HG03045 (cell line): ENCODE results near the gene ABI3BP.

Source experiments
- ATAC-seq: cut with Tn5 transposase; IDR thresholded peaks from one replicate; pipeline ENCODE4 v1.9.1; 2021; ENCODE audit warnings: mild to moderate bottlenecking, moderate library complexity; ENCODE audit not compliant: unreplicated experiment

ABI3BP gene

GRCh38 chr3:100982710-100983109 is 10.5 kb downstream of the ABI3BP start:
- ATAC-seq: no peak

GRCh38 chr3:100981164-100981911 is 11.9 kb downstream of the ABI3BP start:
- no peak for ATAC-seq

GRCh38 chr3:100978011-100978659 is 15.1 kb downstream of the ABI3BP start:
- no peak for ATAC-seq

- no peak for ATAC-seq
These were observed 16.6 kb downstream of the ABI3BP start for GRCh38 chr3:100976611-100977010.

- ATAC-seq: no peak
These were observed 17.5 kb downstream of the ABI3BP start for GRCh38 chr3:100975714-100976113.

GRCh38 chr3:100973594-100973993 is 19.6 kb downstream of the ABI3BP start:
- no peak for ATAC-seq

- no peak for ATAC-seq
These were observed 20.4 kb downstream of the ABI3BP start for GRCh38 chr3:100972867-100973266.

- ATAC-seq: no peak
These were observed 20.8 kb downstream of the ABI3BP start for GRCh38 chr3:100972301-100972844.

- ATAC-seq: no peak
These were observed 21.4 kb downstream of the ABI3BP start for GRCh38 chr3:100971798-100972197.

- ATAC-seq: no peak
These were observed 22.7 kb downstream of the ABI3BP start for GRCh38 chr3:100970477-100970990.

- ATAC-seq: no peak
These were observed 24.0 kb downstream of the ABI3BP start for GRCh38 chr3:100968932-100969906.

GRCh38 chr3:100966807-100967206 is 26.4 kb downstream of the ABI3BP start:
- ATAC-seq: no peak

- ATAC-seq: no peak
These were observed 27.2 kb downstream of the ABI3BP start for GRCh38 chr3:100966049-100966491.

GRCh38 chr3:100963041-100963440 is 30.2 kb downstream of the ABI3BP start:
- ATAC-seq: no peak

- ATAC-seq: no peak
These were observed 35.8 kb downstream of the ABI3BP start for GRCh38 chr3:100957261-100957986.

GRCh38 chr3:100956276-100956675 is 36.9 kb downstream of the ABI3BP start:
- ATAC-seq: no peak

- ATAC-seq: no peak
These were observed 38.2 kb downstream of the ABI3BP start for GRCh38 chr3:100954990-100955389.

- no peak for ATAC-seq
These were observed 38.9 kb downstream of the ABI3BP start for GRCh38 chr3:100954199-100954935.

- no peak for ATAC-seq
These were observed 40.1 kb downstream of the ABI3BP start for GRCh38 chr3:100953103-100953502.
